Lower leg skin (tissue), 4 donors: ENCODE results near the gene SLC7A7. TPM values are rescaled to one million over a fixed set of nuclear protein-coding genes. Genes with fewer than 3 reads are reported as not detected.
"Not testable (repeated sequence)": the region's sequence is repeated elsewhere in the genome, so short reads cannot be mapped to it uniquely, and the experiment has no call there.

Experiments used
- DNase-seq, 2 donors: peaks; one replicate each; pipeline ENCODE4 v3.0.0-alpha.2; 2019; ENCODE audit warnings: low spot score in 2 of 2
- H3K4me3 ChIP-seq: fragments of 200-600 bp; sonication (generic); 2 replicates; pipeline ENCODE4 v1.5.1; 2017; ENCODE audit warnings: mild to moderate bottlenecking, low read depth; ENCODE audit not compliant: poor library complexity, severe bottlenecking
- CTCF ChIP-seq, 3 donors: fragments of 450-650 bp; IDR thresholded peaks; one replicate each; pipeline ENCODE4 v1.5.1; 2016; ENCODE audit warnings: antibody characterized with exemption in 3 of 3, mild to moderate bottlenecking in 3 of 3, moderate library complexity in 2 of 3
- POLR2A ChIP-seq, 2 donors: fragments of 450-650 bp; IDR thresholded peaks; one replicate each; pipeline ENCODE4 v1.6.1; 2016 to 2017; ENCODE audit warnings: antibody characterized with exemption in 2 of 2, mild to moderate bottlenecking in 1 of 2, moderate library complexity in 1 of 2
- whole genome bisulfite sequencing, 2 donors: methylation state at CpG; one replicate each; pipeline ENCODE4 v1.1.5; 2018; 5-methylcytosine and 5-hydroxymethylcytosine counted together
- intact Hi-C: fragments of 100-400 bp; cut with DNase I; formaldehyde crosslinking; loops from one replicate; pipeline ENCODE4 v1.15.0; 2023; ENCODE audit warnings: low total_unique reads
- total RNA-seq, 4 donors: library from RNA; depleted of rRNA; stranded (reverse); fragments of >200 nt; gene quantifications; one replicate each; pipeline ENCODE4 v1.1.0, GENCODE V29; 2016

Gene SLC7A7
- total RNA-seq, result 10 to 100 TPM in 1 of 4 donors, 1 to 10 TPM in 3; 1.1 to 12.8 (median 6.5) TPM

- no peak within 1 kb of the TSS for H3K4me3 ChIP-seq
- no peak for DNase-seq
- WGBS, 2 donors, result 38 to 43% methylated on average over 10 of the region's 10 CpGs
- intact Hi-C loops, result loop anchor here (10.0 kb wide), 1 partner anchor 250 kb away; no protein-coding TSS in a partner anchor
- TF ChIP-seq POLR2A (IDR thresholded peaks at IDR 0.05), result no peak
- no peak for TF ChIP-seq CTCF (IDR thresholded peaks at IDR 0.05)
Measured at GRCh38 chr14:22814941-22815713, at the start of gene SLC7A7. TSS of gene SLC7A7 (minus strand) at chr14:22815435. CDS start at chr14:22813398, 2,037 bp downstream.

GRCh38 chr14:22864979-22865378 is 49.7 kb upstream of the SLC7A7 start:
- intact Hi-C loops, result no loop called here
- DNase-seq, result no peak
- H3K4me3 ChIP-seq, result no peak overlapping the region
- TF ChIP-seq CTCF (IDR thresholded peaks at IDR 0.05) (no peak), POLR2A (IDR thresholded peaks at IDR 0.05) (no peak)
- WGBS, 2 donors, result 91 to 97% methylated on average over 4 of the region's 4 CpGs

GRCh38 chr14:22861651-22862050 is 46.4 kb upstream of the SLC7A7 start:
- DNase-seq, result no peak
- intact Hi-C loops, result no loop called here
- TF ChIP-seq POLR2A (IDR thresholded peaks at IDR 0.05), result no peak
- H3K4me3 ChIP-seq, result no peak overlapping the region

GRCh38 chr14:22860377-22860776 is 45.1 kb upstream of the SLC7A7 start:
- H3K4me3 ChIP-seq, intact Hi-C loops, DNase-seq: not testable (repeated sequence)
- 74 to 90% methylated on average over 3 of the region's 3 CpGs for WGBS, 2 donors

- intact Hi-C loops, result loop anchor here (10.0 kb wide), 1 partner anchor 302 kb away; no protein-coding TSS in a partner anchor
- H3K4me3 ChIP-seq, result no peak overlapping the region
- 94 to 95% methylated on average over 5 of the region's 5 CpGs for WGBS, 2 donors
- TF ChIP-seq CTCF (IDR thresholded peaks at IDR 0.05) (no peak), POLR2A (IDR thresholded peaks at IDR 0.05) (no peak)
- DNase-seq, result no peak
Measured at GRCh38 chr14:22856428-22856827, 41.2 kb upstream of the SLC7A7 start.

GRCh38 chr14:22854963-22855724 is 39.9 kb upstream of the SLC7A7 start:
- intact Hi-C loops, result loop anchor here (10.0 kb wide), 1 partner anchor 300 kb away; no protein-coding TSS in a partner anchor
- 94% methylated on average over 8 of the region's 8 CpGs for WGBS, 2 donors
- DNase-seq, result no peak
- H3K4me3 ChIP-seq, result no peak overlapping the region
- TF ChIP-seq POLR2A (IDR thresholded peaks at IDR 0.05) (no peak), CTCF (IDR thresholded peaks at IDR 0.05) (no peak)

- intact Hi-C loops, result loop anchor here (10.0 kb wide), 1 partner anchor 299 kb away; no protein-coding TSS in a partner anchor
- WGBS, 2 donors, result 96 to 98% methylated on average over 11 of the region's 11 CpGs
- H3K4me3 ChIP-seq, DNase-seq: not testable (repeated sequence)
Measured at GRCh38 chr14:22854296-22854695, 39.1 kb upstream of the SLC7A7 start.
